NCI-H1417 treated with DMSO at 0.1 percent for 48 hours (cell line): Measurements from ENCODE around the gene LPGAT1.
A peak's percentile ranks its signal among the peaks of the same experiment; 100 is the strongest.
"Not testable (repeated sequence)": the region's sequence is repeated elsewhere in the genome, so short reads cannot be mapped to it uniquely, and the experiment has no call there.

Experiments
- DNase-seq: peaks from one replicate; lab custom pipeline; 2025; lab: John Stamatoyannopoulos, UW

Gene LPGAT1

DNA sequence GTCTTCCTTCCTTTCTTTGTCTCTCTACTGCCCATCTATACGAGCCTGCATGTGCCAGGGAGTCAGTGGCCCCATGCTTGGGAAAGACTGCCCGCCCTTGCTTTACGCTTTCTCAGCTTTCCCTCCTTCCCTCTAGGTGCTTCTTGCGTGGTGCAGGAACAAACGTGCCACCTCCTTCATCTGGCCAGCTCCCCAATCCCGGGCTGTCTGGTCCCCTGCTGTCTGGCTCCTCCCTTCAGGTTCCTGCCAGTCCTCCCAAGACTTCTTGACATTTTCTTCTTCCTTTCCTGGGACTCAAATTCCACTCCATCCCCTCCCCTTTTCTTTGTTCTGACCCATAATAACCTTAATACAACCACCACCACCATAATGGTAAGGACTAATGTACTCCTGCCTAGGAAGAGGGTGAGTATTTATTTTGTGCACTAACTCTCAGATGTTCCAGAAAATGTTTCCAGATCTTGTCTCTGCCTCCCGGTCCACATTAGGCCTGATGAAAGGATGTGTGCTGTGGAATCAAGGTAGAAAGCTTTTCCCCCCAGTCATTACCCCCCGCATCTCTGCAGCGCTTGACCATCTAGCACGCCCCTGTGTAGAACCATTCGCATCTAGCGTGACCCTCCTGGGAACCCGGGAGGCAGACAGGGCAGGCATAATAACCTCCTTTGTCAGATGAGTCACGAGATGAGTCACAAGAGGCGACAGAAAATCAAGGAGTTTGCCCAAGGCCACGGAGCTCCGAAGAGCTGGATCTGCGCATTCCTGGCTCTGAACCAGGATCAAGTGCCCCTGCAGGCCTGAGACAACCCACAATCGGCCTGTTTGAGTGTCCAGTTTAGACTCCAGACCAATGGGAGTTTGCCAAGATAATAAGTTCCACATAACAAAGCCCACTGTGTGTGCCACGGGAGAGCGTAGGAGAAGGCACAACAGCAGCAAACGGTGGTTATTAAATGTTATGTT, 95.1 kb downstream of the LPGAT1 start:
- DNase-seq: no peak

DNA sequence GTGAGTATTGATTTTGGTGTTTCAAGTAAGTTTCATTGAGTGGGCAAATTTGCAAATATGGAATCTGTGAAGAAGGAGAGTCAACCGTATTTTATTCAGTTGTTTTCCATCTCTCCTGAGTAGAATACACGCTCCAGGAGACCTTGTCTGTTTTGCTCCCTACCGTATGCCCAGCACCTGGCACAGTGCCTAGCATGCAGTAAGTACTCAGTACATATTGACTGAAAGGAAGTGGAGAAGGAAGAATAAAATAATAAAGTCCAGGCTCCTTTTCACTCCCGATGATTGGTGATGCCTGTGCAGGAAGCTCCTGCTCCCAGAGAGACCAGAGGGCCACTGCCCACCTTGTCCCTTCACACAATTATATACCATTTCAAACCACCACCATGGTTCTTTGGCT, 95.8 kb downstream of the LPGAT1 start:
- peak; percentile 21 for DNase-seq

DNA sequence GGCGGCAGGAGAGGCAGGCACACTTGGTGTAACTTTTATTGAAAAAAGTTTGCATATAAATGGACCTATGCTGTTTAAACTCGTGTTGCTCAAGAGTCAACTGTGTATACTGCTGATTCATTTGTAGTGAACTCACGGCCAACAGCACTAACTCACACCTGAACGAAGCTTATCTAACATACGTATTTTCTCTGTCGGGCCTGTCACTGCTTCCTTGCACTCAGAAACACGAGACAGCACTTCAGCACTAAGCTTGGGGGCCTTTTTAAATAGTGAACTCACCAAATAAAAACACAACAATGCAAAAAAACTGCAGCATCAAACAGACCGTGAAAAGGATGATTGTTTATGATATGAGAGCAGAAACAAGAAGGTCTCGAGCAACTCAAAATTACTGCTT, 96.2 kb downstream of the LPGAT1 start:
- no peak for DNase-seq

DNA sequence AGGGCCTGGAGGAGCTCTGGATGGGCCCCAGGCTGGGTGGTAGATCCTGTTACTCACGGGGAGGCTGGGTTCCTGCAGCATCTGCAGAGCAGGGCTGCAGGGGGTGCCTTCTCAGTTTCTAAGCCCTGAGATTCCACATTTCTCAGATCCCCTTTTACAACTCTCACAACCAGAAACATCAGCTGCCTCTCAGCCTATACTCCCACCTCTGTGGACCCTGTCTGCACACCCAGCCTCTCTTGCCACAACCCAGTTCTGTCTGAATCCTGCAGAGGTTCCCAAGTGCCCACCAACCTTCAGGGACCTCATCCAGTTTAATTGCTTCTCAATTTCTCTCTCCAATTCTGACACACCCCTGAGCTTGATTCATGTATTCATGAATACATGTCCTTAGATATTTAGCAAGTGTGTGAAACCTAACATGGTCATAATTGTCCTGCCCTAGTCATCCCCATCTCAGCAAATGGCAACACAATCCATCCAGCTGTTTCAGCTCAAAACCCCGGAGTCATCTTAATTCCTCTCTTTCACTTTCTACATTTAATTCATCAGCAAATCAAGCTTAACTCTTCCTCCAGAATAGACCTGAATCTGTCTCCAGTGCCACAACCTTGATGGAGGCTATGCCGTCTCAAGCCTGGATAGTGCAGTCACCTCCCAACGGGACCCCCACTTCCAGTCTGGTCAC, 98.1 kb downstream of the LPGAT1 start:
- DNase-seq: no peak

DNA sequence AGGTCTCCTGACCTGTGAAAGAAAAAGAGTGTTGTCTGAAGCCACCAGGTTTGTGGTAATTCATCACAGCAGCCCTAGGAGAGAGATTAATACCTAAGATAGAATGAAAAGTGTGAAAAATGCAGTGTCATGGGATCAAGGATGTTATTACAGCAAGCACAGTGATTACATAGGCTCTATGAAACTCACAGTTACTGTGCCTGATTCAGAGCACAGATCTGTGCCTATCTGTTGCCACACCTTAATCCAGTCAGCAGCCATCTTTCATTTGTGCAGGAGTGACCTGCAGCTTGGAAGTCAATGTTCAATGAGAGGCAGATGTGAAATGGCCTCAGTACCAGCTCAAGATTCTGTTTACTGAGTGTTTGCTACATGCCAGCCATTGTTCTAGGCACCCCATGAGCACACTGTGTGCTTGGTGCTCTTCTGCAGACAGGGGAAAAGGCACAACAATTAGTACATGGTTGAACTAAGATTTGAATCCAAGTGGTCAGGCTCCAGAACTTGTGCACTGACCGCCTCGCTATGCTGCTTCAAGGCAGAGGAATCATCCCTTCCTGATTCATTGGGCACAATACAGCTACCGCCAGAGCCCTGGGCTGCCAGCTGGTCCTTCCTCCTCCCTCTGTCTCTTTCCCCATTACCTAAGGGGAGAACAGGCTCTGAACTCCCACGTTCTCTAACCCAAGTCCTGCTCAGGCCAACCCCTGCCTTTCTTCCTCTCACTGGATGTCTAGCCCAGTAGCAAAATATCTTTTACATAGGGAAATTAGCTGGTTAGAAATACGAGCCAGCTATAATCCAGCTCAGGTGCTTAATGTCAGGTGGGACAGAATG, 98.9 kb downstream of the LPGAT1 start:
- DNase-seq: no peak

DNA sequence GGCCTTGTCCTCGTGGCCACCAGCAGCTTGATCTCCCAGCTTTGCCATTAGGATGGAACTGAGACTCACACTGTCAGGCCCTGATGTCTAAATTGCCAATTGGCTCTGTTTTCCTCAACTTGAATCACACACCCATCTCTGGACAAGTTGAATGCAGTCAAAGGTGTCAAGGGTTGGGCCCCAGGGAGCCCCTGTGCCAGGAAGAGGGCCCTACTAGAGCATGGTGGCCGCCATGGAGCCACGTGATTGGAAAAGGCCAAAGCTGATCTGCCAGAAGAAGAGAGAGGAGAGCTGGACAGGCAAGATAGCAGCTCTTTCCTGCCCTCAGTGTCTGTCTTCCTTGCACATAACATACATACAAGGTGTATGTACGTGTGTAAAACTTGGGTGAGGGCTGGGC, 100.2 kb downstream of the LPGAT1 start:
- DNase-seq: no peak

DNA sequence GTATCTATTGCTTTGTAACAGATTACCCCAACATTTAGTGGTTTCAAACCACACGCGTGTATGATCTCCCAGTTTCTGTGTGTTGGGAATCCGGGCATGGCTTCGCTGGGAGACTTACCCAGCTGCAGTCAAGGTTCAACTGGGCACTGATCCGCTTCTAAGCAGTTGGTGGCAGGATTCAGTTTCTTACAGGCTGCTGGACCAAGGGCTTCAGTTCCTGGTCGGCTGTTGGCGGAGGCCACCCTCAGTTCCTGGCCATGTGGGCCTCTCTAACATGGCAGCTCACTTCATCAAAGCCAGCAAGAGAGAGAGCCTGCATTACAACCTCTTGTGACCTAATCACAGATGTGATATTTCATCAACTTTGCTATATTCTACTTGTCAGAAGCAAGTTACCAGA, 101.3 kb downstream of the LPGAT1 start:
- no peak for DNase-seq

DNA sequence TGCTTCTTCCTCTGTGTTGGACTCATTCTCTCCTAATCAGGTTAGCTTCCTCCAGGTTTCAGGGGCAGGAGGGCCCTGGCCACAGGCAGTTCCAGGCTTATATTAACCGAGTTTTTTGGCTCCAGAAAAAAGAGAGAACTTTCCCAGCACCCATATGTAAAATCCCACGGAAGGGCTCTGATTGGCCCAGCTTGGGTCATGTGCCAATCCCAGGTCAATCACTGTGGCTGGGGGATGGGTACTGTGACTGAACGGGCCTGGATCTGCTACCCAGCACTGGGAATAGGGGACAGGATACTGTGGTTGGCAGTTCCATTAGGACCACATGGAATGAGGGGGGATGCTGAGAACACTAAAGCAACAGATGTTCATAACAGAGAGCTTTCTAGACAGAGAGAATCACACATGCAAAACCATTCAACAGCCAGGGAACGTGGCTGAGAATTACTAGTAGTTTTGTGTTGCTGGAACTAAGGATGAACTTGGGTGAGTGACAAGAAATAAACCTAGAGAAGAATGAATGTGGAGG, 104.0 kb downstream of the LPGAT1 start:
- DNase-seq: no peak

DNA sequence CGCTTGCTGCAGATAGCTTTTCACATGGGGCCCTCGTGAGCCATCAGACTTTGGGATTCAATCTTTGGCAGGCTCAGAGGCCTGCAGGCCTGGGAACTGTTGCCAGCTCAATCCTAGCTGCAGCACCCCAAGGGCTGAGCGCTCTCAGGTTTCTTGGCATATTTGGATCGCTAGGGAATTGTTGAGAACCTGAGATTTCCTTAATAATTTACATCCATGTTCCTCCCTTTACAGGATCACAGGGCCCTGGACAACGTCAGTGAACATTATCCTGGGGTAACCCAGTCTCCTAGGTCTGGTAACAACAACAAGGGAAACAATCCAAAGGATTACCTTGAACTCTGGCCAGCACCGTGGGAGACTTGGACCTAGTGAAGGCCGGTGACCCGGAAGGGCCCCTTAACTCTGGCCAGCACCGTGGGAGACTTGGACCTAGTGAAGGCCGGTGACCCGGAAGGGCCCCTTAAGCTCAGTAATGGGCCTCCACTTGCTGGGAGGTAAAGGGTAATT, 105.8 kb downstream of the LPGAT1 start:
- DNase-seq: no peak

DNA sequence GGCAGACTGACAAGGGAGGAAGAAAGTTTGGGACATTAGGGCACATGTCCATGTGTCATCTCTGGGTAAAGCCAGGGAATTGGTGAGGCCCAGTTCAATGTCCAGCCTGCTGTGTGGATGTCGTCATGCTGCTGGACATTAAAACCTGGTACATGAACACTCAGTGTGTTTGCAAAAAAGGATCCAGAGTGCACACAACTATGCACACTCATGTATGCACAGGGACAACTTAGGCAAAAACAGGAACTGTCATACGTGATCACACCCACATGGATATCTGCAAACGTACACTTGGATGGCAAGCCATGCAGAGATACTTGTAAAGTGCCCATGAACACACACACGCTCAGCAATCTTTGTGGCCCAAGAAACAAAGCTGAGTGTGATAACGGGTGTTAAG, 107.3 kb downstream of the LPGAT1 start:
- DNase-seq: no peak

DNA sequence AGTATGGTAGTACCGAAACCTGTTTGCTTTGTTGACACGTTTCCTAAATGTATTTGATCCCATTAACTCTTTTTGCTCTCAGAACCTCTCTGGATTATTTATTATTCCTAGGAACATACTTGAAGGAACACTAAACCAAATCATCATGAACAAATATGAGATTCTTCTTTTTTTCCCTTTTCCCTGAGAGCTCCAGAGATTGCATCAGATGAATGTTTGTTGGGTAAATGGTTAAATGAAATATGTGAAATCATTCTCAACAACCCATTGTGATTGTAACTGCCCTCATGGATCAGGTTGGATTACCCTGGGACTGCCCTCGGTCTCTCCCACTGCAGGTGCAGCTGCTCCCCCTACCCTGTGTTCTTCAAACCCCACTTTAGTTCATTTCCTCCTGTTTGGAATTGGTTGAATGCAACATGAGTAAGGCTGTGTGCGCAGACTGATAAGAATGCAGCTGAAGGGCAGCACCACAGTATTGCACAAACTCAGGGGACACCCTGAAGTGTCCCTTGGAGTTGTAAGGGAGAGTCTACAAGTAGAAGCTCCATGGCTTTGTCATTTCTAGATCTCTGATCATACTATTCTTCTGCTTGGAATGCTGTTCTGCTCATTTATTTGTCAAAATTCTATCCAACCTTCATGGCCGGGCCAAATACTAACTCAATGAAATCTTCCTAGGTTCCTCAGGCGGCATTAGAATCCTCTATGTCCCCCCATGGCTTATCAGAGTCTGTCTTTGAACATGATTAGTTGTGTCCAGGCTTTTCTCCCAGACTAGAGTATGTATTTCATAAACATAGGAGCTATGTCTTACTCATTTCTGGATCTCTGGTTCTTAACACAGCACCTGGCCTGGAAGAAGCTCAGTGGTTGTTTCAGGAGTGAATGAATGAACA, 108.0 kb downstream of the LPGAT1 start:
- no peak for DNase-seq

DNA sequence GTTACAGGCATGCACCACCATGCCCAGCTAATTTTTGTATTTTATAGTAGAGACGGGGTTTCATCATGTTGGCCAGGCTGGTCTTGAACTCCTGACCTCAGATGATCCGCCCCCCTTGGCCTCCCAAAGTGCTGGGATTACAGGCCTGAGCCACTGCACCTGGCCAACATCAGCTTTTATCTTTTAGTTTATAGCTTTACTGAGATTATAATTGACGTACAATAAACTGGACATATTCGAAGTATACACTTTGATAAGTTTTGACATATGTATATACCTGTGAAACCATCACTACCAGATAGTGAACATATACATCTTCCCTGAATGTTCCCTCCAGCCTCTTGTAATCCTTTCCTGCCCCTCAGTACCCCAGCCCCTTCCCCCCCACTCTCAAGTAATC, 114.0 kb downstream of the LPGAT1 start:
- DNase-seq: not testable (repeated sequence)

DNA sequence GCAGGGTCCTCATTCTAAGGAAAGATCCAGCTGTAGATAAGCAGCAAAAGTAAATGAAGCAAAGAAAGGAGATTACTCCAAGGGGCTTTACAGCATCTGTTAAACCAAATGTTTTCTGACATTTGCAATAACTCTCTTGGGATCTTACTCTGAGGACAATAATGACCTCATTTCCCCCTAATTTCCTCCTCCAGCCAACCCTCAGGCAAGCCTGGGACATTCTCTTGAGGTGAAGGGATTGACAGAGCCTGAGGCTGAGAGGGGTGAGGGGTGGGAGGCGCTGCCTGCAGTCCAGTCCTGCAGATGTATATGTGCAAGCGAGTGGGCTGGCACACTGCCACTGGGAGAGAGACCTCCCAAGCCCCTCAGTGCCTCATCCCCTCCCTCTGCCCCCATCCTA, 114.6 kb downstream of the LPGAT1 start:
- no peak for DNase-seq

DNA sequence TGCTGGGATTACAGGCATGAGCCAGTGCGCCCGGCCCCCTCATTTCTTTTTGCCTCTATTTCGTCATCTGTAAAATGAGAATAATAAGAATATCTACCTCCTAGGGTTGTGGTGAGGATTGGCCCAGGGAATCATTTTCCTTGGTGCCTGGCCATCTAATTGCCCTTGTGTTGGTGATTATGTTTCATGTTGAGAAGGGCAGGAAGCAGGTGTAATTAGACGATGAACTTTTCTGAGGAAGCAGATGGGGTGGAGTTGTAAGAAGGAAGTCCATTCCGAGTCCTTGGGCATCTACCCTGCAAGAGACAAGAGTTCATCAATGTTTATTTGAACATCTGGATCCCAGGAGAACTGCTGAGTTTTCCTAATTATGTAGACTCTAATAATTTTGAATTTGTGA, 116.4 kb downstream of the LPGAT1 start:
- no peak for DNase-seq

DNA sequence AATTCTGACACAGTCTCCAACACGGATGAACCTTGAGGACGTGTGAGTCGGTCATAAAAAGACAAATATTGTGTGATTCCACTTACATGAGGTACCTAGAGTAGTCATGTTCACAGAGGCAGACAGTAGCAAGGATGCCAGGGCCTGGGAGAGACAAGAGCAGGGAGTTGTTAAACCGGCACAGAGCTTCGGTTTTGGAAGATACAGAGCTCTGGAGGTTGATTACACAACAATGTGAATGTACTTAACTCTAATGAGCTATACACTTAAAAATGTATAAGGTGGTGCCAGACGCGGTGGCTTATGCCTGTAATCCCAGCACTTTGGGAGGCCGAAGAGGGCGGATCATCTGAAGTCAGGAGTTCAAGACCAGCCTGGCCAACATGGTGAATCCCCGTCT, 117.3 kb downstream of the LPGAT1 start:
- no peak for DNase-seq

DNA sequence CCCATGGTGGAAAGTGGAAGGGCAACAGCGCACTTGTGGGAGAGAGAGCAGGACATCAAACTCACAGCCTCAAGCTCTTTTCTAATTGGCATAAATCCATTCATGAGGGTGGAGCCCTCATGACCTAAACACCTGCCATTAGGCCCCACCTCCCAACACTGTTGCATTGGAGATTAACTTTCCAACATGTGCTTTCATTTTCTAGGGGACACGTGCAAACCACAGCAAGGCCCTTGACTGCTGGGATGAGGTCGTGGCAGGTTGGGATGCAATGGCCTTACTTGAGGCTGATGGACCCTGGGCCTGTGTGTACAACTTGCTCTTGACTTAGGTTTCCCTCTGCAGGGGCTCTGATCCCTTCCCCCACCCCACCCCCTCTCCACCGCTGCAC, 119.3 kb downstream of the LPGAT1 start:
- no peak for DNase-seq

DNA sequence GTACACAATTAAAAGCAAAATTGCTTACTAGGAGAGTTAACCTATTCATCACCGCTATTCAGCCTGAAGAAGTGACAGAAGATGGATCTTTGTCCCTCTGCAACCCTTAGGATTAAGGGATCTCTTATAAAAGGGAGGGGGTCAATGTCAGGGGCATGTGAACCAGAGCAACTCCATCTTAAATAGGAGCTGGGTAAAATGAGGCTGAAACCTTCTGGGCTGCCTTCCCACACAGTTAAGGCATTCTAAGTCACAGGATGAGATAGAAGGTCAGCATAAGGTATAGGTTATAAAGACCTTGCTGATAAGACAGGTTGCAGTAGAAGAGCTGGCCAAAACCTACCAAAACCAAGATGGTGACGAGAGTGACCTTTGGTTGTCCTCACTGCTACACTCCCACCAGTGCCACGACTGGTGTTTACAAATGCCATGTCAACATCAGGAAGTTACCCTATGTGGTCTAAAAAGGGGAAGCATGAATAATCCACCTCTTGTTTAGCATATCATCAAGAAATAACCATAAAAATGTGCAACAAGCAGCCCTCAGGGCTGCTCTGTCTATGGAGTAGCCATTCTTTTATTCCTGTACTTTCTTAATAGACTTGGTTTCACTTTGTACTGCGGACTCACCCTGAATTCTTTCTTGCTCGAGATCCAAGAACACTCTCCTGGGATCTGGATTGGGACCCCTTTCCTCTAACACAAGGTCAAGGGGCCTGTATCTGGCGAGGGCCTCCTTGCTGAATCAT, 119.8 kb downstream of the LPGAT1 start:
- DNase-seq: no peak

DNA sequence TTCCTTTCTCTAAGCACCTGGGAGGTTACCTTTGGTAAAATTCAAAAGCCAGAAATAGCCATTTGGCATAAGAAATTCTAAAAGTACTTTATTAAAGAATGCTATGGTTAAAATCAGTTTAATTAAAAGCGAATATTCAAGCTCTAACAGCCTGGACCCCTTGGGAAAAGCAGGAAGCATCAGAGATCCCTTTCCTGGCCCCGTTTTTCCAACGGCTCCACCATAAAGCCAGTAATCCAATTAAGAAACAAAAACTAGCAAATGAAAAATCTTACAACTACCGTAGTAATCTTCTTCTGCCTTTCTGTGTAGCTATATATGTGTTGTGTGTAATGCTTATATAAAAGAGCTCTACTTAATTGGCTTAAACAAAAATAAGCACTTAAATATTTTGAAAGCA, 121.6 kb downstream of the LPGAT1 start:
- no peak for DNase-seq

DNA sequence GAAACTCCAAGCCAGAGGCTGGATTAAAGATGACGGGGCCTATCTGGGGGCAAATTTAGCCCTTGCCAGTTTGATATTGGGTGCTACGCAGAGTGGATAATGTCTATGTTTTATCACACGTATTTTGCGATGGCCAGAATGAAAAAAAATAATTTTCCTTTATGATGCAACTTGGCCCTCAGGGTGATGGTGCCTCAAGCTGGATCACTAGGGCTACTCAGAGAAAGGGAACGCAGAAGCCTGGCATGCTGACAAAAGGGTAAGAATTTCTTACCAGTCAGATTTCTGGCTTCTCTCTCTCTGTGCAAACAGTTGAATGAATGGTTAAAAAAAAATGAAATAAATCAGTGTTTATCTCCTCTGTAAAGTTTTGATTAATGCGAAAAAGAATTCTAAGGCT, 122.6 kb downstream of the LPGAT1 start:
- DNase-seq: no peak

DNA sequence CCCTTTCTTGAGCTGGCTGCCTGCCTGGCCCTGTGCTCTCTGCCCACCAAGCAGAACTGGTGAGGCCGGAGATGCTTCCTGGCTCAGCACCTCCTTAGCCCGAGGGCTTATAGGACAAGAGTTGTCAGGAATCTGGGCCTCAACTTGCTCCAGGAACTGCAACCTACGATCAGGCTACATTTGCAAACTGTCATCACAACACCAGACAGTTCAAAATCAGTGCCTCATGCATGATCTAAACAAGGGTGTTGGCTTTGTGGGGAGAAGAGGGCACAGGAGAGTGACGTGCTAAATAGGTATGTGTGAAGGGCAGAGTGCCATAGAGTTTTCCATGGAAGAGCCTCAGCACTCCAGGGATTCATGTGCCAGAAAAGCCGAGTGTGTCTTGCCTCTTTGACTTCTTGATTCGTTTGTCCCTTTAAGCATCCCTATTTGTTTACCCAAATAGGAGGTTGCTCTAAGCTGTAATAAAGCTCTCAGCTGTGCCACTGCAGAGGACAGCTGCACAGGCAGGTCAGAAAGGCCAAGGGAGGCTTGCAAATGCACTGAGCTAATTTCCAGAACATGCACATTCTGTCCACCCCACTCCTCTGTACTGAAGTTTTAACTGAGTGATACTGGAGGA, 125.0 kb downstream of the LPGAT1 start:
- no peak for DNase-seq
